Astrocyte of the spinal cord (primary cell): Measurements from ENCODE around the gene APBA2.

ENCODE experiments used
- DNase-seq: peaks from one replicate; pipeline ENCODE4 v3.0.0; 2011; ENCODE audit warnings: low read depth, low spot score
- H3K4me3 ChIP-seq: 2 replicates; pipeline ENCODE4 v1.5.1; 2011; ENCODE audit warnings: low read depth, mild to moderate bottlenecking, low read length, moderate library complexity
- CTCF ChIP-seq: IDR thresholded peaks from 2 replicates; pipeline ENCODE4 v1.5.1; 2012; ENCODE audit warnings: low read depth, mild to moderate bottlenecking, low read length, inconsistent platforms
- in situ Hi-C: cut with HindIII; loops from 2 replicates; pipeline ENCODE4 v1.10.0; 2017; ENCODE audit warnings: low sequenced_read_pairs

The APBA2 gene

GRCh38 chr15:28980709-28981350 is 95.1 kb downstream of the APBA2 start:
- TF ChIP-seq CTCF, result no peak
- no peak for DNase-seq
- in situ Hi-C loops, result no loop called here
- no peak overlapping the region for H3K4me3 ChIP-seq

- no peak for TF ChIP-seq CTCF
- in situ Hi-C loops, result no loop called here
Observed at GRCh38 chr15:28981351-28981720, 95.6 kb downstream of the APBA2 start.

GRCh38 chr15:28981921-28982320 is 96.1 kb downstream of the APBA2 start:
- in situ Hi-C loops, result no loop called here
- no peak overlapping the region for H3K4me3 ChIP-seq
- TF ChIP-seq CTCF, result no peak
- DNase-seq, result no peak

More at GRCh38 chr15:28981351-28981720, 95.6 kb downstream of the APBA2 start:
- no peak for DNase-seq
- no peak overlapping the region for H3K4me3 ChIP-seq

GRCh38 chr15:28982886-28983285 is 97.1 kb downstream of the APBA2 start:
- in situ Hi-C loops, result no loop called here

GRCh38 chr15:28983432-28984311 is 97.9 kb downstream of the APBA2 start:
- no peak for DNase-seq
- no peak for TF ChIP-seq CTCF
- in situ Hi-C loops, result no loop called here
- no peak overlapping the region for H3K4me3 ChIP-seq

More at GRCh38 chr15:28982886-28983285, 97.1 kb downstream of the APBA2 start:
- H3K4me3 ChIP-seq, result no peak overlapping the region
- DNase-seq, result no peak
- TF ChIP-seq CTCF, result no peak

GRCh38 chr15:28984421-28985315 is 98.9 kb downstream of the APBA2 start:
- in situ Hi-C loops, result no loop called here
- H3K4me3 ChIP-seq, result no peak overlapping the region
- no peak for TF ChIP-seq CTCF
- peak; percentile 68 for DNase-seq
